Activated T-helper 1 cell treated with anti-CD3 and anti-CD28 coated beads, Interleukin-12 subunit alpha, Interleukin-12 subunit beta, Interleukin-2, Interleukin-4 antibody, amounts not matched to agents 30 ng/mL and 10 ng/mL and 1 ng/mL, durations not matched to agents 14 hours and 24 hours and 36 hours (primary cell): ENCODE measurements around the gene RSPO4. TPM values are rescaled to one million over a fixed set of nuclear protein-coding genes. Genes with fewer than 3 reads are reported as not detected.
"Not testable (repeated sequence)": the region's sequence is repeated elsewhere in the genome, so short reads cannot be mapped to it uniquely, and the experiment has no call there.

Experiments
- DNase-seq: peaks from one replicate; pipeline ENCODE4 v3.0.0; 2021; ENCODE audit warnings: low spot score
- H3K27ac Mint-ChIP-seq: one replicate; pipeline ENCODE4 v1.8.0; 2021; ENCODE audit warnings: mild to moderate bottlenecking, mixed read lengths
- H3K27me3 Mint-ChIP-seq: one replicate; pipeline ENCODE4 v1.8.0; 2022; ENCODE audit warnings: mild to moderate bottlenecking, moderate library complexity, mixed read lengths; ENCODE audit not compliant: insufficient read depth
- H3K36me3 Mint-ChIP-seq: one replicate; pipeline ENCODE4 v1.8.0; 2021; ENCODE audit warnings: low read depth, mixed read lengths
- H3K4me1 Mint-ChIP-seq: one replicate; pipeline ENCODE4 v1.8.0; 2021; ENCODE audit warnings: low read depth, mixed read lengths
- H3K4me3 Mint-ChIP-seq: one replicate; pipeline ENCODE4 v1.8.0; 2021; ENCODE audit warnings: mild to moderate bottlenecking, moderate library complexity, mixed read lengths
- H3K9me3 Mint-ChIP-seq: one replicate; pipeline ENCODE4 v1.8.0; 2021; ENCODE audit warnings: mixed read lengths
- intact Hi-C: fragments of 100-400 bp; cut with micrococcal nuclease; formaldehyde crosslinking; loops from one replicate; pipeline ENCODE4 v1.15.1; 2024
- total RNA-seq: library from RNA; stranded (reverse); gene quantifications from 2 replicates; pipeline ENCODE4 v1.2.3, GENCODE V29; 2022

The RSPO4 gene
- not detected in 2 replicates for total RNA-seq

GRCh38 chr20:1001911-1002681 lies at the start of gene RSPO4:
RSPO4 (minus strand) TSS chr20:1002311; CDS start chr20:1002164, 147 bp downstream.
- no peaks in the 10 kb centered on the region for H3K9me3 Mint-ChIP-seq
- H3K4me3 Mint-ChIP-seq = peak within 1 kb of the TSS; percentile 37
- H3K36me3 Mint-ChIP-seq = no peaks in the 10 kb centered on the region
- no peak for DNase-seq
- intact Hi-C loops = loop anchor here (10.0 kb wide), 1 partner anchor 103 kb away; no protein-coding TSS in a partner anchor
- H3K27ac Mint-ChIP-seq = no peak within 1 kb of the TSS
- H3K4me1 Mint-ChIP-seq = no peaks in the 10 kb centered on the region
- peaks cover 37% of the 10 kb centered on the region for H3K27me3 Mint-ChIP-seq

- no peak overlapping the region for H3K4me3 Mint-ChIP-seq
- no peaks in the 10 kb centered on the region for H3K36me3 Mint-ChIP-seq
- H3K27me3 Mint-ChIP-seq = peaks cover 3% of the 10 kb centered on the region
- H3K4me1 Mint-ChIP-seq = no peaks in the 10 kb centered on the region
- no peak overlapping the region for H3K27ac Mint-ChIP-seq
- intact Hi-C loops = no loop called here
- H3K9me3 Mint-ChIP-seq = no peaks in the 10 kb centered on the region
- DNase-seq = no peak
Observed at GRCh38 chr20:1050440-1050839, 48.3 kb upstream of the RSPO4 start.

GRCh38 chr20:1045860-1046418 lies 43.8 kb upstream of the RSPO4 start:
- Mint-ChIP-seq H3K27me3 (peaks cover 5% of the 10 kb centered on the region), H3K4me3 (no peak overlapping the region), H3K4me1 (no peaks in the 10 kb centered on the region), H3K9me3 (no peaks in the 10 kb centered on the region), H3K36me3 (no peaks in the 10 kb centered on the region), H3K27ac (no peak overlapping the region)
- intact Hi-C loops = no loop called here
- no peak for DNase-seq

GRCh38 chr20:1041845-1042390 lies 39.8 kb upstream of the RSPO4 start:
- intact Hi-C loops = no loop called here
- Mint-ChIP-seq H3K27me3 (peaks cover 5% of the 10 kb centered on the region), H3K27ac (no peak overlapping the region), H3K9me3 (no peaks in the 10 kb centered on the region), H3K36me3 (no peaks in the 10 kb centered on the region), H3K4me3 (no peak overlapping the region), H3K4me1 (no peaks in the 10 kb centered on the region)
- DNase-seq = no peak

- Mint-ChIP-seq H3K4me3 (no peak overlapping the region), H3K9me3 (no peaks in the 10 kb centered on the region), H3K4me1 (no peaks in the 10 kb centered on the region), H3K27me3 (peaks cover 19% of the 10 kb centered on the region), H3K36me3 (no peaks in the 10 kb centered on the region), H3K27ac (no peak overlapping the region)
- intact Hi-C loops = no loop called here
- DNase-seq = no peak
Observed at GRCh38 chr20:1038205-1038604, 36.1 kb upstream of the RSPO4 start.

- H3K36me3 Mint-ChIP-seq = no peaks in the 10 kb centered on the region
- no peaks in the 10 kb centered on the region for H3K9me3 Mint-ChIP-seq
- H3K4me1 Mint-ChIP-seq = no peaks in the 10 kb centered on the region
- no peak for DNase-seq
- H3K27me3 Mint-ChIP-seq = peaks cover 19% of the 10 kb centered on the region
- intact Hi-C loops = no loop called here
- H3K4me3 Mint-ChIP-seq = no peak overlapping the region
- H3K27ac Mint-ChIP-seq = no peak overlapping the region
Observed at GRCh38 chr20:1037039-1037438, 34.9 kb upstream of the RSPO4 start.

- Mint-ChIP-seq H3K36me3 (no peaks in the 10 kb centered on the region), H3K27me3 (peaks cover 16% of the 10 kb centered on the region), H3K9me3 (no peaks in the 10 kb centered on the region), H3K4me1 (no peaks in the 10 kb centered on the region), H3K4me3 (no peak overlapping the region), H3K27ac (no peak overlapping the region)
- intact Hi-C loops = no loop called here
- no peak for DNase-seq
Observed at GRCh38 chr20:1035466-1035865, 33.4 kb upstream of the RSPO4 start.

- intact Hi-C loops = no loop called here
- no peak overlapping the region for H3K27ac Mint-ChIP-seq
- H3K36me3 Mint-ChIP-seq = no peaks in the 10 kb centered on the region
- no peak for DNase-seq
- H3K4me1 Mint-ChIP-seq = no peaks in the 10 kb centered on the region
- peaks cover 16% of the 10 kb centered on the region for H3K27me3 Mint-ChIP-seq
- H3K9me3 Mint-ChIP-seq = no peaks in the 10 kb centered on the region
- H3K4me3 Mint-ChIP-seq = no peak overlapping the region
Observed at GRCh38 chr20:1034415-1034789, 32.3 kb upstream of the RSPO4 start.

- H3K4me1 Mint-ChIP-seq = no peaks in the 10 kb centered on the region
- H3K27ac Mint-ChIP-seq = no peak overlapping the region
- H3K36me3 Mint-ChIP-seq = no peaks in the 10 kb centered on the region
- no peak overlapping the region for H3K4me3 Mint-ChIP-seq
- no peak for DNase-seq
- H3K27me3 Mint-ChIP-seq = peaks cover 16% of the 10 kb centered on the region
- intact Hi-C loops = no loop called here
- H3K9me3 Mint-ChIP-seq = no peaks in the 10 kb centered on the region
Observed at GRCh38 chr20:1033751-1034414, 31.8 kb upstream of the RSPO4 start.

- H3K9me3 Mint-ChIP-seq = no peaks in the 10 kb centered on the region
Observed at GRCh38 chr20:1029980-1030379, 27.9 kb upstream of the RSPO4 start.

GRCh38 chr20:1026214-1026613 lies 24.1 kb upstream of the RSPO4 start:
- DNase-seq, intact Hi-C loops, H3K27ac Mint-ChIP-seq, H3K36me3 Mint-ChIP-seq, H3K9me3 Mint-ChIP-seq, H3K4me1 Mint-ChIP-seq, H3K4me3 Mint-ChIP-seq: not testable (repeated sequence)
- H3K27me3 Mint-ChIP-seq = peaks cover 12% of the 10 kb centered on the region

More at GRCh38 chr20:1029980-1030379, 27.9 kb upstream of the RSPO4 start:
- Mint-ChIP-seq H3K4me1 (no peaks in the 10 kb centered on the region), H3K4me3 (no peak overlapping the region), H3K27me3 (peaks cover 17% of the 10 kb centered on the region), H3K27ac (no peak overlapping the region), H3K36me3 (no peaks in the 10 kb centered on the region)
- intact Hi-C loops = no loop called here
- DNase-seq = no peak

- DNase-seq = no peak
- Mint-ChIP-seq H3K27ac (no peak overlapping the region), H3K27me3 (peaks cover 8% of the 10 kb centered on the region), H3K9me3 (no peaks in the 10 kb centered on the region), H3K4me1 (no peaks in the 10 kb centered on the region), H3K36me3 (no peaks in the 10 kb centered on the region), H3K4me3 (no peak overlapping the region)
- intact Hi-C loops = no loop called here
Observed at GRCh38 chr20:1022871-1023270, 20.8 kb upstream of the RSPO4 start.

- no peaks in the 10 kb centered on the region for H3K9me3 Mint-ChIP-seq
- H3K36me3 Mint-ChIP-seq = no peaks in the 10 kb centered on the region
- H3K4me3 Mint-ChIP-seq = no peak overlapping the region
- intact Hi-C loops = no loop called here
- H3K27me3 Mint-ChIP-seq = peaks cover 4% of the 10 kb centered on the region
- no peak for DNase-seq
- no peaks in the 10 kb centered on the region for H3K4me1 Mint-ChIP-seq
- H3K27ac Mint-ChIP-seq = no peak overlapping the region
Observed at GRCh38 chr20:1020614-1021013, 18.5 kb upstream of the RSPO4 start.
